ENCODE measurements around the gene PDPK1.

The PDPK1 gene

DNA sequence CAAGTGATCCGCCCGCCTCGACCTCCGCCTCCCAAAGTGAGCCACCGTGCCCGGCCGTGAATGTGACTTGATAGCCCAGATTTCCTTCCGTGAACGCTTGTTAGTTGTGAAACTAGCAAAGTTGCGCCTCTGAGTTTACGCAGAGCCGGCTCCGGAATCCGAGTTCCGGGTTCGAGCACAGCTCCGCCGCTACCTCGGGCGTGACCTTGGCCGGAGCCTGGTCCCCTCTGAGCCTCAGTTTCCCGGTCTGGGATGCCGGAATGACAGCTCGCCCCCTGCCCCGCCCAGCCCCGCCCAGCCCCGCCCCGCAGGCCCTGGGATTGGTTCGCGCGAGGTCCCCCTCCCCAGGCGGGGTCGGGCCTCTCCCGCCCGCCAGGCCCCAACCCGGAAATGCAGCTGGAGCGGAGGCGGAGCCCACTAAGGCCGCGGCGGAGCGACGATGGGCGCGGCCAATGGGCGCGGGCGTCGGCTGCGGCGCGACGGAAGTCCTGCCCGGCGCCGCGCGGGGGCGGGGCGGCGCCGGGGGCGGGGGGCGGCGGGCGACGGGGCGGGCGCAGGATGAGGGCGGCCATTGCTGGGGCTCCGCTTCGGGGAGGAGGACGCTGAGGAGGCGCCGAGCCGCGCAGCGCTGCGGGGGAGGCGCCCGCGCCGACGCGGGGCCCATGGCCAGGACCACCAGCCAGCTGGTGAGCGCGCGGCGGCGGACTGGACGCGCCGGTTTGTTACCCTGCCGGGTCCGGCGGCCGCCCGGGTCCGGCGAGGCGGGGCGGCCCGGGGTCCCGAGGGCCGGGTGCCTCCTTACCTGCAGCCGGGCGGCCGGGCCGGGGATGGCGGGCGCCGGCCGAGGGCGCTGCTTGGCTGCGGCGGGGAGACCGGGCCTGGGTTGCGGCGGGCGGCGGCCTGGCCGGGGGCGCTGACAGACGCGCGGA lies at the start of gene PDPK1:
TSS of gene PDPK1 (plus strand) at position 571 of the 929 bp plus-strand sequence. CDS start at position 663, 92 bp downstream.
- DNase-seq (ENCODE audit: low read depth) = peak; percentile 73

DNA sequence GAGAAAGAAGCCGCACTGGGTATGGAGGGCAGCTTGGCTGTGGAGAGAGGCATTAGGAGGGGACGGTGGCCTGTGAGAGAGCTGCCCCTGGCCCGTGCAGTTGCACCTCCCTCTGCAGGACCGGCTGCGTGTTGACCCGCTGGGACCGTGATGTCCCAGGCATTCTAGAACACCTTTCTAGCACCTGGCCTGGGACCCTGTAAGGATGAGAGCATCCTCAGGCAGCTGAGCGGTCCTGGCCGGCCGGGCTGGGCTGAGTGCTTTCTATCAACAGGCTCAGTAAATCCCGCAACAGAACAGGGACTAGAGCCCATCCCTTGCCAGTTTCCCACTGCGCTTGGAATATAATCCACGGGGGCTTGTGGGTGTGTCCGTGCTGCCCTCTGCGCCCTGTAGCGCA lies 48.2 kb upstream of the PDPK1 start:
- DNase-seq (ENCODE audit: low read depth) = no peak

DNA sequence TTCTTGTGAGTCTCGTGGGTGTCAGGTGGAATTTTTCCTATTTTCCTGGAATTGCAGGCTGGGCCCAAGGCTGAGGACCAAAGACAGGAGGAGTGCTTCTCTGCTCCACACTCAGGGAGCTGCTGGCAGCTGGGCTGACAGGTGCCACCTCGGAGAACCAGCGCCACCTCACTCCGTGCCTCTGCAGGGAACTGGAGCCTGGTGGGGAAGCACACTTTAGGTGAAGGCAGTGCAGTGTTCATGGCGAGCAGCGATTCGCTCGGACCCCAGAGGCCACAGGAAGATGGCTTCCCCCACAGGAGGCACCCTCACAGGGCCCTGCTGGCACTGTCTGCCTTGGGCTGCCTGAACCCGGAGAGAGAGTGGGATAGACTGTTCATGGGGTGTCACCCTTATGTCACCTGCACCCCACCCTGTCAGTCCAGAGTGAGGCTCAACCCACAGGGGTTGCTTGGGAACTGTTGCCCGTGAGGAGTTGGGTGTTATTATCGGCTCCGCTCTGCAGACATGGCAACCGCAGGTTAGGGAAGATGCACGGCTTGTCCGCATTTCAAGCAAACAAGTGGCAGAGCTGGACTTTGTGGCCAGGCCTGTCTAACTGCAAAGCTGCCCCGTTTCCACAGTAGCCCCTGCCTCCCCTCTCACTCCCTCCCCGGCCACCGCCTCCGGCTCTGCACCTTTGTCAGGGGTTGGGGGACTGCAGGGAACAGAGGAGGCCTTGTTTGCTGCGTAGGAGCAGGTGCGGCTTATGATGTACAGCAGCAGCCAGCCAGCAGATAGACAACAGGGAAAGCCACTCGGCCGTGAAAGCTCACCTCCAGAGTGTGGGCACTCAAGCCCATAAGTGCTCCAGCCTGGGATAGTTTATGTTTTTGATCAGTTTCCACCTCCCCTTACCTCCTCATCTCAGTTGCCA lies 47.4 kb upstream of the PDPK1 start:
- no peak for DNase-seq (ENCODE audit: low read depth)

DNA sequence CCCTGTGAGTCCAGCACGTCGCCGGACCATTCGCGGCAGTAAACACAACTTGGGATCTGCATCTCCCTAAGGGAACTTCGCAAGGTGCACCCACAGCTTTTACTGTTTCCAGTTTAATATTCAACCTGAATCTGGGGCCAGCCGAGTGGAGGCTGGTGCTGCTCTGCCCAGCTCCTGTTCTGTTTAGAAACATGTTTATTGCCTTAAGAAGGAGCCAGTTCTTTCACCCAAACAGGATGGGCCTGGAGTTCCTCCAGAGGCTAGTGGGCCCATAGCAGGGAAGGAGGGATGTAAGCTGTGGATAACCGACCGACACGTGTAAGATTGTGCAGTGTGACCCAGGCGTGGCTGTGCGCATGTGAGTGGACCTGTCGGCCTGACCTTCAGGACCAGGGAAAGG lies 45.5 kb upstream of the PDPK1 start:
- DNase-seq (ENCODE audit: low read depth) = no peak

DNA sequence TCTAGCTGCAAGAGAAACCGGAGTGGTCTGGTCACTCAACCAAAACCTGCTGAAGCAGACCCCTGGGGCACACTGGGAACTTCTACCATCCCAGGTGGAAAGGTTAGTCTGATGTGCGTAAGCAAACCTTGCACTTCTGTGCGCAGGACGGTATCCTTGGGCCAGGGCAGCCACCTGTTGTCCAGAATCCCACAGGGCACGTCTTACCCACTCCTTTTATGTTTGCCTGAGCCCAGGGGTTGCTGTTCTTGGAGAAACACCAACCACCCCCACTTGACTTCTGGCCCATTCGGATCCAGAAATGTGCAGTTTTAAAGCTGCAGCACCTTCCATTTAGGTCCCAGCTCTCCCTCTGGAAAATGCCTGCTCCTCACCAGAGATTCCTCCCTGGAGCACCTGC lies 44.2 kb upstream of the PDPK1 start:
- DNase-seq (ENCODE audit: low read depth) = no peak

DNA sequence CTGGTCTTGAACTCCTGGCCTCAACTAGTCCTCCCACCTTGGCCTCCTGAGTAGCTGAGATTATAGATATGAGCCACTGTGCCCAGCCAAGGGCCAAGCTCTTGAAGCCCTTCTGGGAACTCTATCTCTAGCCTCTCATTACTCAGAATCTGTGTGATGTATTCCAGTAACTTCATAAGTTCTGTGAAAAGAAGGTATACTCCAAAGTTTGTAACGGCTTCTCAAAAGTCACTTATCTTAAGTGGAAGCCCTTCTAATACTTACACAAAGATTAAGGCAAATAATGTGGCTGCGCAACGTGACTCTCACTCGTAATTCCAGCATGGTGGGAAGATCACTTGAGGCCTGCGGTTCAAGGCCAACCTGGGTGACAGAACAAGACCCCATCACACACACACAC lies 43.2 kb upstream of the PDPK1 start:
- DNase-seq (ENCODE audit: low read depth) = no peak

DNA sequence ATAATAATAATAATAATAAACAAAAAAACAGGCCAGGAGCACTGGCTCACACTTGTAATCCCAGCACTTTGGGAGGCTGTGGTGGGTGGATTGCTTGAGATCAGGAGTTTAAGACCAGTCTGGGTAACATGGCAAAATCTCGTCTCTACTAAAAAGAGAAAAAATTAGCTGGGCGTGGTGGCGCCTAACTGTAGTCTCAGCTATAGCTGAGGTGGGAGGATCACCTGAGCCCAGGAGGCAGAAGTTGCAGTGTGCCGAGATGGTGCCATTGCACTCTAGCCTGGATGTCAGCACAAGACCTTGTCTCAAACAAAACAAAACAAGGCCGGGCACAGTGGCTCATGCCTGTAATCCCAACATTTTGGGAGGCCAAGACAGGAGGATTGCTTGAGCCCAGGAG lies 42.8 kb upstream of the PDPK1 start:
- DNase-seq (ENCODE audit: low read depth) = no peak

DNA sequence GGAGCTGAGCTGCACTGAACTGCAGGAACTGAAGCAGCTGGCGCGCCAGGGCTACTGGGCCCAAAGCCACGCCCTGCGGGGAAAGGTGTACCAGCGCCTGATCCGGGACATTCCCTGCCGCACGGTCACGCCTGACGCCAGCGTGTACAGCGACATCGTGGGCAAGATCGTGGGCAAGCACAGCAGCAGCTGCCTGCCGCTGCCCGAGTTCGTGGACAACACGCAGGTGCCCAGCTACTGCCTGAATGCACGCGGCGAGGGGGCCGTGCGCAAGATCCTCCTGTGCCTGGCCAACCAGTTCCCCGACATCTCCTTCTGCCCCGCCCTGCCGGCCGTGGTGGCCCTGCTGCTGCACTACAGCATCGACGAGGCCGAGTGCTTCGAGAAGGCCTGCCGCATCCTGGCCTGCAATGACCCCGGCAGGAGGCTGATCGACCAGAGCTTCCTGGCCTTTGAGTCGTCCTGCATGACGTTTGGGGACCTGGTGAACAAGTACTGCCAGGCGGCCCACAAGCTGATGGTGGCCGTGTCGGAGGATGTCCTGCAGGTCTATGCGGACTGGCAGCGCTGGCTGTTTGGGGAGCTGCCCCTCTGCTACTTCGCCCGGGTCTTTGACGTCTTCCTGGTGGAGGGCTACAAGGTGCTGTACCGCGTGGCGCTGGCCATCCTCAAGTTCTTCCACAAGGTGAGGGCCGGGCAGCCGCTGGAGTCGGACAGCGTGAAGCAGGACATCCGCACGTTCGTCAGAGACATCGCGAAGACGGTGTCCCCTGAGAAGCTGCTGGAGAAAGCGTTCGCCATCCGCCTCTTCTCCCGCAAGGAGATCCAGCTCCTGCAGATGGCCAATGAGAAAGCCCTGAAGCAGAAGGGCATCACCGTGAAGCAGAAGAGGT lies 41.4 kb upstream of the PDPK1 start:
- no peak for DNase-seq (ENCODE audit: low read depth)

DNA sequence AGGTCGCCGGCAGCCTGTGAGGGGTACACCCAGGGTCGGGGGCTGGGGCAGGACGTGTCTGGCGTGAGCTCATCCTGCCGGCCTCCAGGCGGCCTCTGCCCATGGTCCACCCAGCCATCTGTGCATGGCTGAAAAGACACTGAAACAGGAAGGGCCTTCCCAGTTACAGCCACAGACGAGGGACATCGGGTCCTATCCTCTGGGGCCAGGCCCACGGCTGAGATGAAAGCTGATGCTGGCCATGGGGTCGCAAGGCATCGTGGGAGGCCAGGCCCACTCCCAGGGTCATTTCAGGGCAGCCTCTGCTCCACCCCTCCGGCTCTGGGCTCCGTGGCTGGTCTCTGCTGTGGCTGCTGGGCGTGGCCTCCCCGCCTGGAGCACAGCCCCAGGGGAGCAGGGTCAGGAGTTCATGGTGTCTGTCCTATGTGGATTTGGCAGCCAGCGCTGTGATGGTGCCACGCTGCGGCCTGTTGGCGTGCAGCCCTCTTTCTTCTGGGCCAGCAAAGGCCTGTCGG lies 40.6 kb upstream of the PDPK1 start:
- no peak for DNase-seq (ENCODE audit: low read depth)

DNA sequence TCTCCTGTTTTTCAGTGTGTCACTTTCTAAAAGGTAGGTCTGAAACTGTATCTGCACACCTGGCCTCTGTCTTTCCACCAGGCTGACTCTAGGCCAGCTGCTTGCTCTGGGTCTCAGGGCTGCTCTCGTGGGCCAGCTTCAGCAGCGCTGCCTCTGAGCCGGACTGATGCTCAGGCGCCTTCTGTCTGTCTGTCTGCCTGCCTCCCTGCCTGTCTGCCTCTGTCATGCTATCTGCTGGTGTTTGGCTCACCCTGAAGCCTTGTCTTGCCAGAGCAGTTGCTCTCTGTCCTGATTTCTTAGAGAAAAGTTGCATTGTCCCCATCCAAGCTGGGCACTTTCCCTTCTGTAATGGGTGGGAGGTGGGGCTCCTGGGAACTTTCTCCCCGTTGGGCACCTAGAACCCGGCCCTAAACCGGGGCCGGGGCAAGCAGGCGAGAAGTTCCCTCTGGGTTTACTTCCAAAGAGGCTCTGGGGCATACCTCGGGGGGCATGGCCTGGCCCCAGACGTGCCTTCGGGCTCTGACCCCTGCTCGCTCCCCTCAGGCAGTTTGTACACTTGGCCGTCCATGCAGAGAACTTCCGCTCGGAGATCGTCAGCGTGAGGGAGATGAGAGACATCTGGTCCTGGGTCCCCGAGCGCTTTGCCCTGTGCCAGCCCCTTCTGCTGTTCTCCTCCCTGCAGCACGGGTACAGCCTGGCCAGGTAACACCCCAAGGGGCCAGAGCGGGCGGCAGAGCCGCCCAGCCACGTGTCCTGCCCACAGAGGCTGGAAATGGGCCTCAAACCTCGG lies 39.9 kb upstream of the PDPK1 start:
- DNase-seq (ENCODE audit: low read depth) = no peak

DNA sequence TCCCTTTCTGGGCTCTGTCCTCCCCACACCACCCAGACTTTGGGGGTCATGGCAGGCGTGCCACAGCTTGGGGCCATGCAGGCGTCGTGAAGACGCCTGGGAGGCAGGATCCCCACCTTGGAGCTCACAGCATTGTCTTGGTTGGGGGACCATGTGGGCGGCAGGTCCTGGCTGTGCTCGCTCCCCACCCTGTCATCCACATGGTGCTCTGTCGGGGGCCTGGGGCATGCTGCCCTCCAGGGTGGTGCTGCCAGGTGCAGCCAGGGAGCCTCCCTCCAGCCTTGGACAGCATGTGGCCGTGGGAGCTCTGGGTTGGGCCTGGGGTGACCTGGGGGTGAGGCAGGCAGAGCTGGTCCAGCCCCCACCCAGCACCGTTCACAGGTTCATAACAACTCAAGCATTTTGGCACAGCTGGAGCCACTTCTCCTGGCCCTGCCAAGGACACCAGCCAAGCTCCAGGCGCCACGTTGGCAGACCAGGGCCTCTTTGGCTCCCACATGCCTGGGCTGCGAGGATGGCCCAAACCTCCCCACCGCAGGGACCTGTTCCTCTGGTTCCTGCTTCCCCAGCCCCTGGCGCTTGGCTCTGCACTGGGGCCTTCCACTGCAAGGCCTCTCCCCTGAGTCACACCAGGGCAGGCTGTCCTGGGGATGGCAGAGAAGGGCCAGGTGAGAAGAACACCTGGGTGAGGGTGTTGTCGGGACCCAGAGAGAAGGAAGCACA lies 39.1 kb upstream of the PDPK1 start:
- DNase-seq (ENCODE audit: low read depth) = no peak

DNA sequence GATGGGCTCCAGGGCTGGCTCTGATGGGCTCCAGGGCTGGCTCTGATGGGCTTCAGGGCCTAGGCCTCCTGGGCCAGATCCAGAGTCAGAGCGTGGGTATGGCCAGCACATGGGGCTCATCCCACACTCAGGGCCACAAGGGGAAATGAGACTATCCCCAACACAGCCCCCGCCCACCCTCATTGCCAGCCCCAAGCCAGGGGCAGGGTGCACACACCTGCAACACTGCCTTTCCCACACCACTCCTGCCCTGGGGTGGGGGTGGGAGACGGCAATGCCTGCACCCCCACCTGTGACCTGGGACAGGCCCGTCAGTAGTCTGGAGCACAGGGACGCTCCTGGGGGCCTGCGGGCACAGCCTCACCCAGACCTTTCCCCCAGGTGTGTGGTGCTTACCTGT lies 38.4 kb upstream of the PDPK1 start:
- no peak for DNase-seq (ENCODE audit: low read depth)

DNA sequence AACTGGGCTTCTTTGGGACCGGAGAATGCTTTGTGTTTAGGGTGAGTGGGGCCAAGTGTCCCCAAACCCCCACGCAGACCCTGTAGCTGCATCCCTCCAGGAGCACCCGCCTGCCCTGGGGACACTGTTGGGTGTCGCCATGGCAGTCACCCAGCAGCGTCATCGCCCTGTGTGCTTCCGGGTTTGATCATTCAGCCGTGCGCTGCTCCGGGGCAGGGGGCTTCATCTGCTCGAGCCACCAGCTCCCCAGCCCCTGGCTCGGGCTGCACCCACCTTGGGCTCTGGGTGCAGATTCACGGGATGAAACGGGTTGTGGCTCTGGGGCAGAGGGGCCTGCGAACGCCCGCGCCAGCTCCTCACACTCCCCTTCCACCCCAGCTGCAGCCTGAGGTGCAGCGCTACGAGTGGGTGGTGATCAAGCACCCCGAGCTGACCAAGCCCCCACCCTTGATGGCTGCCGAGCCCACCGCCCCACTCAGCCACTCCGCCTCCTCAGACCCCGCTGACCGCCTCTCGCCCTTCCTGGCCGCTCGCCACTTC lies 37.9 kb upstream of the PDPK1 start:
- no peak for DNase-seq (ENCODE audit: low read depth)

DNA sequence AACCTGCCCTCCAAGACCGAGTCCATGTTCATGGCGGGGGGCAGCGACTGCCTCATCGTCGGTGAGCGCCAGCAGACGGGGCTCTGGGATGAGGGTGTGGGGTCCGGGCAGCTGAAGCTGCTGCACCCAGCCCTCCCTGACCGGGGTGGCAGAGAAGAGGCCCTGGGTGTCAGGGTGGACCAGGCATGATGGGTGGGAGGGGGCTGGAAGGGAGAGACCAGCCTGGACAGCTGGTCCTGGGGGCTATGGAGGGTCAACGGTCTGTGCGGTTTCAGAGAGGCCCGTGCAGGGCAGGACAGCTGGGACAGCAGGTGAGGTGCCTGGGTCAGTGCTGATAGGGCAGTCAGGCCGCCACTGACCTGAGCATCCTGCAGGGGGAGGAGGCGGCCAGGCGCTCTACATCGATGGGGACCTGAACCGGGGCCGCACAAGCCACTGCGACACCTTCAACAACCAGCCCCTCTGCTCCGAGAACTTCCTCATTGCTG lies 37.3 kb upstream of the PDPK1 start:
- no peak for DNase-seq (ENCODE audit: low read depth)

DNA sequence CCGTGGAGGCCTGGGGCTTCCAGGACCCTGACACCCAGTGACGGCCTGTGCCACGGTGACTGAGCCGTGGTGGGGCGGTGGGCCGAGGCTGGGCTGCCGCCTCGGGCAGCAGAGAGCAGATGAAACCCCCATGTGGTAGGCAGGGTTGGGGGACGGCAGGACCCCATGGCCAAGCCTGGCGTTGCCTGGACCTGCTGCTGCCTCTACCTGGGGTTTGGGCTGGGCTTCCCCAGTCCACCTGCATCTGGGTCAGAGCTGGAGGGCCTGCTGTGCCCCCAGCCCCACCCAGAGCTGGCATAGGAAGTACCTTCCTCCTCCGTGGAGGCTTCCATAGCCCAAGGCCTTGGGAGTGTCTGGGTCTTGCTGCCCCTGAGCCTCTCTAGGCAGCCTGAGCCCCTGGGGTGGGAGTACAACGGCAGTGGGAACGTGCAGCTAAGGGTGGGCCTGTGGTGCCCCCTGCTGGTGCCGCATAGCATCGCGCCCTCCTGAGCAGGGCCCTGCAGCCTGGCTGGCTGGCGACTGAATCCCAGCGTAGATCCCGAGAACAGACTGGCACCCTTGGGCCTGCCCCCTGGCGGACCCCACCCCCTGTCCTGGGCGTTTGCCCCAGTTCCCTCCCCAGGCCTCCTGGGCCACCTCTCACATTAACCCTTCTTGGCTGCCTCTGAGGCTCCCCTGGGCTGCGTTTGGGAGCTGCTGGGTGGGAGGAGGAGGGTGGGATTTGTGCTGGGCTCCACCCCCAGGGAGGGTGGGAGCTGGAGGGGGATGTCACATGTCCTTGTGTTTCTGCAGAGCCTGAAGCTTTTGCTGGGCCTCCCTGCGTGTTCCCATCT lies 36.7 kb upstream of the PDPK1 start:
- DNase-seq (ENCODE audit: low read depth) = no peak

DNA sequence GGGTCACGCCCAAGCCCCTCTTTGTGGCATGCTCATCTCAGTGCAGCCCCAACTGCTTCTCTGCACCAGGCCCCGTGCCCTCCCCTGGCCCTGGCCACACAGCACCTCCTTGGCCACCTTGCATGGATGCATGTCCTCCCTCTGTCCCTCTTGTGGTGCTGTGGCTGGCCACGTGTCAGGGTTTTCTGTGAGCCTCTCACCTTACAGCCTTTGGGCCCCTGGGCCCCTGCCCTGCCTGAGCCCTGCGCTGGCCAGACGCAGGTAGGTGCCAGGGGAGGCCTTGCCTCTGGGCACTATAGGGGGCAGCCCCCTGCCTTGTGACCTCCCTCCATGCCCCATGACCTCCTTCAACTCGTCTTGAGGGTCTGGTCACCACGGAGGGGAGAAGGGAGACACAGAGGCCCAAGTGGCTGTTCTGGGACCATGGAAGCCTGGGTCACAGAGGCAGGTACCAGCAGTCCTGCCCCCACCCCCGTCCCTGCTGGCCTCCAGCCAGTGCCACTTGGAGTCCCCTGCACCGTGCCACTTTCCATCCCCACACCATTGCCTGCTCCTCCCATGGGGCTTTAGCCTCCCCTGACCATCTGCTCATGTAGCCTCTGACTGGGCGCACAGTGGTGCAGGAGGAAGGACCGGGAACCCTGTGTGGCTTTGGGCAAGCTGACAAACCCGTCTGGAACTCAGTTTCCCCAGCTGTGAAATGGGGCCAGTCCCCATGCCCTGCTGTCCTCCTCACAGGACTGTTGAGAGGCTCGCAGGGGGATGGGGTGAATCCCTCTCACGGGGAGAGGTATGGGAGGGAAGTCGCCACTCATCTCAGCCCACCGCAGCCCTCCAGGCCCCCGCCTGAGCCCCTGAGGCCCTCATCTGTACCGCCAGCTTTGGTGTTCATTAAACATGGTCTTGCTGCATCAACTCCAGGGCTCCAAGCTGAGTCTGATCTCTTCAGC lies 35.6 kb upstream of the PDPK1 start:
- DNase-seq (ENCODE audit: low read depth) = no peak

DNA sequence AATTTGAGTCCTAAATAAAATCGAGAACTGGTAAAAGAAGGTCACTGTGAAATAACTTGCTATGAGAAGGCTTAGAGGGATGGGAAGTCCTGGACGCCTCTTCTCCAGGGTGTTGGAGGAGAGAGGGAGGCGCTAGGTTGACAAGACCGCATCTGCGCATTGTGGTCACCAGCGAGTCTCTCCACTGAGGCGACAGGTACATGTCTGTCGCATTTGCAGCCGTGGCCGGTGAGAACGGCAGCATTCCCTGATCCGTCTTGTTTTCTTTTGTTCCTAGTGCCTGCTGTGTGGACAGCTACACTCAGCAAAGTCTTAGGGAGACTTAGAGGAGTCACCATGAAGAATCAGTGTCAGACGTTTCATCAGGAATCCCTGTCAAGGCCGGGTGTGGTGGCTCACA lies 32.1 kb upstream of the PDPK1 start:
- no peak for DNase-seq (ENCODE audit: low read depth)

Measured in CMK (cell line).